Calu3 (cell line): ENCODE data around the gene EPB41L2. TPM values are rescaled to one million over a fixed set of nuclear protein-coding genes. Genes with fewer than 3 reads are reported as not detected.

Experiments used
- BruUV-seq: library from RNA; stranded (reverse); fragments of 400-500 nt; replicated peaks from 2 replicates; lab custom pipeline; 2021; lab: Mats Ljungman, UMichigan
- CTCF ChIA-PET: fragments of 300-600 bp; sonication (Branson Sonifier 250); formaldehyde crosslinking; loops from one replicate; lab custom pipeline; 2022; ENCODE audit warnings: antibody characterized with exemption; lab: Charles Lee
- DNase-seq: peaks from one replicate; pipeline ENCODE4 v3.0.0; 2022
- H3K27ac Mint-ChIP-seq: one replicate; pipeline ENCODE4 v1.8.0; 2022; ENCODE audit warnings: mixed read lengths; ENCODE audit not compliant: unreplicated experiment
- H3K27me3 Mint-ChIP-seq: one replicate; pipeline ENCODE4 v1.8.0; 2022; ENCODE audit warnings: mixed read lengths; ENCODE audit not compliant: unreplicated experiment
- H3K36me3 Mint-ChIP-seq: one replicate; pipeline ENCODE4 v1.8.0; 2022; ENCODE audit warnings: mild to moderate bottlenecking, moderate library complexity, mixed read lengths; ENCODE audit not compliant: insufficient read depth, unreplicated experiment
- H3K4me1 Mint-ChIP-seq: one replicate; pipeline ENCODE4 v1.8.0; 2022; ENCODE audit warnings: mild to moderate bottlenecking, low read depth, mixed read lengths; ENCODE audit not compliant: unreplicated experiment
- H3K4me3 Mint-ChIP-seq: one replicate; pipeline ENCODE4 v1.8.0; 2022; ENCODE audit warnings: mild to moderate bottlenecking, low read depth, moderate library complexity, mixed read lengths; ENCODE audit not compliant: unreplicated experiment
- H3K9me3 Mint-ChIP-seq: one replicate; pipeline ENCODE4 v1.8.0; 2022; ENCODE audit warnings: low read depth, mixed read lengths; ENCODE audit not compliant: unreplicated experiment
- CTCF ChIP-seq: fragments of 200-600 bp; IDR thresholded peaks from one replicate; pipeline ENCODE4 v1.8.0; 2022; ENCODE audit warnings: antibody characterized with exemption; ENCODE audit not compliant: unreplicated experiment
- intact Hi-C: fragments of 100-400 bp; cut with micrococcal nuclease; formaldehyde crosslinking; loops from one replicate; pipeline ENCODE4 v1.10.0; 2022; ENCODE audit not compliant: unreplicated experiment
- total RNA-seq: library from RNA; stranded (reverse); gene quantifications from 2 replicates; pipeline ENCODE4 v1.2.3, GENCODE V29; 2022

Gene EPB41L2
- total RNA-seq, 1 experiment from 2014 or later = 332 TPM

DNA sequence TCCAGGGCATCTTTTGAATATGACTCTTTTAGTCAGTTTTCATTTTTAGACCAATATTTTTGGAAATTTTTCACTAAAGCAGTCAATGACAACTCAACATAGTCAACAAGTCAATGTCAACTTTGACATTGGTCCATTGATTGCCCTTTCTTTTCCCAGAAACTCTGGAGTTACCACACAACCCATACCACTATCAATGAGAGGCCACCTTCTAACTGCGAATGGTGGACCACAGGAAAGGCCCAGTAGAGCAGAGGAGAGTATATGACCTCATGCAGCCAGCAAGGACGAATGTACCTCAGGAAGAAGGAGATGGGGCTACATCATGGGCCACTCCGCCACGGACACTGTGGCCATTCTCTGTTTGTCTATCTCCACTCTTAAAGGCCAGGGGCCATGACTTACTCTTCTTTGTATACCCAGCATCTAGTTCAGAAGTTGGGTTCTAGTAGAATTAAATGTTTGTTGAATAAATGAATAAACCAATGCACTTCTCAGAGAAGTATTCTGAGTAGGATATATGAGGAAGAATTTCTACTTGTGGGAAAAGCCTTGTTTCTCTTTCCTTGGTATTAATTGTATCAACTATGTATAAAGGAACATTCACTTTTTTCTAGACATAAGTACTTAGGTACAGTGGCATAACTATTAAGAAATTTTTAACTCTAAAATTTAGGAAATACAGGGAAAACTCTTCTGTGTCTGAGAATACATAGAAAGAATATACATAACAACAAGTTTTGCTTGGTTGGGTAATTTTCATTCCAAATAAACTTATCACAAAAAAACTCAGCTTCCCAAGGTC, 236.4 kb downstream of the EPB41L2 start:
- Mint-ChIP-seq H3K4me3 (no peak overlapping the region), H3K27me3 (no peaks in the 10 kb centered on the region), H3K36me3 (no peaks in the 10 kb centered on the region), H3K27ac (no peak overlapping the region), H3K9me3 (no peaks in the 10 kb centered on the region), H3K4me1 (peaks cover 9% of the 10 kb centered on the region)
- no TSS peak for BruUV-seq
- intact Hi-C loops = no loop called here
- CTCF ChIA-PET = no interaction called here
- TF ChIP-seq CTCF = no peak
- no peak for DNase-seq

DNA sequence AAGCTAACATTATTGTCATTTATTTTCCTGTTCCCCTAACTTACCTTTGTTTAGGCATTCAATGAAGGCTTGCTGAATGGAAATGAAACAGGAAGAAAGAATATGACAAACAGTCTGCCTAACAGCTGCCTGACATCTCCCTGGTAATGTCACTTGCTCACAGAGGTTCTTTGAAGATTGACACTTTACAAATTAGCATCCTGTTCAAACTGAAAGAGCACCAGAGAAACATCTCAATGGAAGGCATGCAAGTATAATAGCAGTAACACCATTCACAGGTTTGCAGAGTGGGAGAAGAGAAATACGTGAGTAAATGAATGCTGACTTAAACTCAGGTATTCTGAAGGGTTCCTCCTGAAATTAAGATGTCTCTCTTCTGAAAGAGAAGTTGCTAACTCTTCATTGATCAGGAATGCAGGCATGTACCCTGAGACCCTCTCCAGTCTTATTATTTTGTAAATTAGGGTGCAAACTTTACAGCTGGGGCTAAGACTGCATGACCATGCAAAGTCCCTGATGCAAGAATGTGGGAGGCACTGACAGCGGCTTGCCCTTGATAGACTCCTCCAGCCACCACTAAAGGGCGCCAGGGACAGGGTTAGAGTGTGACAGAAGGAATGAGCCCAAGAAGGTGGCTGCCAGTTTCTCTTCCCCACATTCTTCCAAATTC, 237.1 kb downstream of the EPB41L2 start:
- H3K27ac Mint-ChIP-seq = no peak overlapping the region
- CTCF ChIA-PET = no interaction called here
- BruUV-seq = no TSS peak
- DNase-seq = no peak
- H3K27me3 Mint-ChIP-seq = no peaks in the 10 kb centered on the region
- H3K4me1 Mint-ChIP-seq = peaks cover 9% of the 10 kb centered on the region
- H3K9me3 Mint-ChIP-seq = no peaks in the 10 kb centered on the region
- H3K36me3 Mint-ChIP-seq = no peaks in the 10 kb centered on the region
- intact Hi-C loops = no loop called here
- no peak for TF ChIP-seq CTCF
- no peak overlapping the region for H3K4me3 Mint-ChIP-seq

DNA sequence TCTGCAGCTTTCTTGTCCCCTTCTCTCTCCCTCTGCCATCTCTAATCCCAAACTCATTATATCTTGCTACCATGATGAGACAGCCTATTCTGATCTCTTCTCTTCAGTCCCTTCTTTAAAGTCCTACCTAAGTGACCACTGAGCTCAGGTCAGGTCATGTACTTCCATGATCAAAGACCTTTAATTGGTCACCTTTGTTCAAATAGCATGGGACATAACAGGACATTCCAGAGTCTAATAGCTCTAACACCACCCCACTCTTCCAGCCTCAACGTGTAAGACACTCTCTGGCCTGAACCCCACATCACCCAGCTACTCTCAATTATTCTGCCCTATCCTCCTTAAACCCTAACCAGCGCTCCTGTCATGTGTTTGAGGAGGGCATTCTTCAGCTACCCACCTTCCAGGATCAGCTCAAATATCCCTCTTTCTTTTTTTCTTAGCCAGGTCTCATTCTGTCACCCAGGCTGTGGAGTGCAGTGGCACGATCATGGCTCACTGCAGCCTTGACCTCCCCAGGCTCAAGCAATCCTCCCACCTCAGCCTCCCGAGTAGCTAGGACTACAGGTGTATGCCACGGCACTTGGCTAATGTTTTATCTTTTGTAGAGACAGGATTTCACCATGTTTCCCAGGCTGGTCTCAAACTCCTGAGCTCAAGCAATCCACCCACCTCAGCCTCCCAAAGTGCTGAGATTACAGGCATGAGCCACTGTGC, 237.9 kb downstream of the EPB41L2 start:
- BruUV-seq = no TSS peak
- CTCF ChIA-PET = no interaction called here
- intact Hi-C loops = no loop called here
- DNase-seq = no peak
- peaks cover 9% of the 10 kb centered on the region for H3K4me1 Mint-ChIP-seq
- H3K9me3 Mint-ChIP-seq = no peaks in the 10 kb centered on the region
- no peaks in the 10 kb centered on the region for H3K36me3 Mint-ChIP-seq
- no peak overlapping the region for H3K4me3 Mint-ChIP-seq
- no peaks in the 10 kb centered on the region for H3K27me3 Mint-ChIP-seq
- TF ChIP-seq CTCF = no peak
- H3K27ac Mint-ChIP-seq = no peak overlapping the region

DNA sequence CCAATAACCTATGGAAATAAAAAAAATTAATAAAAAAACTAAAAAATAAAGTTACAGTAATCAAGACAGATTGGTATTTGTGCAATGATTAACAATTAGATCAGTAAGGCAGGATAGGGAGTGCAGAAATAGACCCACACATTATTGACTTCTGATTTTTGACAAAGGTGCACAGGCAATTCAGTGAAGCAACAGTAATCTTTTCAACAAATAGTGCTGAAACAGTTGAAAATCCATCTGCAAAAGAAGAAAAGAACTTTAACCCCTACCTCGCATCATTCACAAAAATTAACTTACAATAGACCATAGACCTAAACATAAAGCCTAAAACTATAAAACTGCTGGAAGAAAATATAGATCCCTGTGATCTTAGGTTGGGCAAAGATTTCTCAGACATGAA, 240.3 kb downstream of the EPB41L2 start:
- no peaks in the 10 kb centered on the region for H3K27me3 Mint-ChIP-seq
- no peaks in the 10 kb centered on the region for H3K36me3 Mint-ChIP-seq
- DNase-seq = no peak
- CTCF ChIA-PET = no interaction called here
- peaks cover 6% of the 10 kb centered on the region for H3K4me1 Mint-ChIP-seq
- H3K4me3 Mint-ChIP-seq = no peak overlapping the region
- no TSS peak for BruUV-seq
- intact Hi-C loops = no loop called here
- no peak for TF ChIP-seq CTCF
- H3K27ac Mint-ChIP-seq = no peak overlapping the region
- no peaks in the 10 kb centered on the region for H3K9me3 Mint-ChIP-seq
